ENCODE data around the gene ZNF563. TPM values are rescaled to one million over a fixed set of nuclear protein-coding genes. Genes with fewer than 3 reads are reported as not detected.

The ZNF563 gene
- total and polyA plus RNA-seq, 2 of the 8 experiments (the other 6 are each of a cell fraction or from before 2014, with no cell fraction given) = 0.91 to 2.3 TPM

- H2BK120ac ChIP-seq (replicated peaks; ENCODE audit: low read depth, low read length) = no peak overlapping the region
- peak overlapping the region; percentile 88 to 97 for H3K4me2 ChIP-seq (ENCODE audit: insufficient read depth in 1 of 2, low read depth in 2 of 2, low read length in 2 of 2)
- H3K4me1 ChIP-seq (replicated peaks in 1 of 4; ENCODE audit: control insufficient read depth in 3 of 4, insufficient read depth in 4 of 4, low read length in 3 of 4) = no peaks in the 10 kb centered on the region
- peaks cover 0 to 7% of the 10 kb centered on the region in 2 experiments; a peak in 1 of 4 replicates for H3K79me2 ChIP-seq (ENCODE audit: control insufficient read depth in 1 of 2, insufficient read depth in 2 of 2, low read length in 2 of 2)
- H4K20me1 ChIP-seq (replicated peaks in 1 of 2; ENCODE audit: control insufficient read depth in 1 of 2, insufficient read depth in 2 of 2, low read length in 2 of 2) = no peaks in the 10 kb centered on the region
- peaks cover 7% of the 10 kb centered on the region; the same call in 1 of the 2 replicates for H3K23me2 ChIP-seq (ENCODE audit: low read depth, low read length)
- peak overlapping the region; percentile 68 to 98 (median 83) for H3K9ac ChIP-seq (replicated peaks in 1 of 4; ENCODE audit: extremely low read depth in 1 of 4, low read depth in 3 of 4, low read length in 3 of 4)
- peak overlapping the region; percentile 81 to 92 (median 87) for H3K4me3 ChIP-seq (ENCODE audit: extremely low read depth in 1 of 4, insufficient read depth in 2 of 4, low read depth in 3 of 4, low read length in 4 of 4)
- H3K14ac ChIP-seq (ENCODE audit: insufficient read length) = no peak overlapping the region
- H3K36me3 ChIP-seq (ENCODE audit: control insufficient read depth in 2 of 4, insufficient read depth in 4 of 4, low read length in 3 of 4) = no peaks in the 10 kb centered on the region
- CTCF ChIA-PET (ENCODE audit: partially characterized antibody) = interaction anchor here (2.8 kb wide), 1 partner anchor 39 kb away, joined by 5 read pairs; the partner anchor contains the start of gene ZNF563
- no peak overlapping the region; the same call in 1 of the 2 replicates for H3K18ac ChIP-seq (ENCODE audit: extremely low read depth, low read length)
- H2BK15ac ChIP-seq (ENCODE audit: low read length) = no peak overlapping the region
- H3K79me1 ChIP-seq (ENCODE audit: low read depth, low read length) = peaks cover 3% of the 10 kb centered on the region; the same call in 1 of the 2 replicates
- H2AK5ac ChIP-seq (ENCODE audit: low read depth, low read length) = no peak overlapping the region
- 7% methylated on average over 18 of the region's 18 CpGs; no CpG with 5 or more reads in 1 of the 2 experiments for WGBS, 2 experiments (ENCODE audit: extremely low coverage in 1 of 2, insufficient coverage in 1 of 2, insufficient read length in 1 of 2, insufficient replicate concordance in 2 of 2, low coverage in 1 of 2, low lambda C conversion rate in 2 of 2, missing lambda C conversion rate in 1 of 2)
- no peak overlapping the region for H2BK12ac ChIP-seq (ENCODE audit: low read depth, low read length)
- H3K27ac ChIP-seq (ENCODE audit: low read depth, low read length) = peak overlapping the region; percentile 3
- H3K27me3 ChIP-seq (replicated peaks in 1 of 4; ENCODE audit: control insufficient read depth in 3 of 4, extremely low read depth in 1 of 4, insufficient read depth in 3 of 4, low read length in 3 of 4) = peaks cover 0 to 2% (median 0%) of the 10 kb centered on the region in 4 experiments; a peak in 2 of 7 replicates
- H3K4ac ChIP-seq (replicated peaks; ENCODE audit: insufficient read length, low read depth, low read length) = no peak overlapping the region
- no peak overlapping the region for H4K5ac ChIP-seq (ENCODE audit: insufficient read length, low read depth, low read length)
- H3K56ac ChIP-seq (replicated peaks; ENCODE audit: insufficient read length, low read depth, low read length) = no peak overlapping the region
- H3K23ac ChIP-seq (ENCODE audit: insufficient read length) = no peak overlapping the region
- H2AFZ ChIP-seq (ENCODE audit: low read length) = peak overlapping the region; percentile 72; the same call in 1 of the 2 replicates
- H3K9me3 ChIP-seq (ENCODE audit: insufficient read depth in 2 of 2, low read depth in 1 of 2, low read length in 1 of 2) = no peaks in the 10 kb centered on the region
- no peak for FAIRE-seq
- H2BK5ac ChIP-seq (ENCODE audit: low read depth, low read length) = peak overlapping the region; percentile 52; the same call in 1 of the 2 replicates
- POLR2A ChIA-PET (ENCODE audit: partially characterized antibody) = interaction anchor here (1.0 to 2.7 kb wide), 6 partner anchors 11 to 189 kb away, joined by 3 to 9 read pairs (median 4); partner anchors contain the start of genes ZNF442, ZNF443 and ZNF563
- H4K91ac ChIP-seq (replicated peaks; ENCODE audit: insufficient read length, low read length) = no peak overlapping the region
- peak; percentile 27 to 72 for DNase-seq (ENCODE audit: low read depth in 1 of 2, low spot score in 2 of 2)
- peak overlapping the region; percentile 100; the same call in 1 of the 2 replicates for H4K8ac ChIP-seq (ENCODE audit: extremely low read depth, insufficient read depth, low read length)
- H2BK20ac ChIP-seq (ENCODE audit: low read length) = no peak overlapping the region
- no peak for TF ChIP-seq BACH1 (IDR thresholded peaks at IDR 0.05; ENCODE audit: low read length)
- no peak for TF ChIP-seq CTBP2 (IDR thresholded peaks at IDR 0.05; ENCODE audit: borderline replicate concordance, insufficient read depth, insufficient read length, low read length)
- no peak for TF ChIP-seq FOSL1 (IDR thresholded peaks at IDR 0.05; ENCODE audit: insufficient read depth, low read depth, low read length)
- no peak for TF ChIP-seq NRF1 (IDR thresholded peaks at IDR 0.05; ENCODE audit: low read depth, low read length)
- TF ChIP-seq, protein P1, sequence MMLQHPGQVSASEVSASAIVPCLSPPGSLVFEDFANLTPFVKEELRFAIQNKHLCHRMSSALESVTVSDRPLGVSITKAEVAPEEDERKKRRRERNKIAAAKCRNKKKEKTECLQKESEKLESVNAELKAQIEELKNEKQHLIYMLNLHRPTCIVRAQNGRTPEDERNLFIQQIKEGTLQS (IDR thresholded peaks at IDR 0.05; ENCODE audit: insufficient read depth, low read depth, low read length) = no peak
- no peak for TF ChIP-seq HDAC6 (IDR thresholded peaks at IDR 0.05; ENCODE audit: low read depth, low read length)
- TF ChIP-seq TBP (IDR thresholded peaks at IDR 0.05; ENCODE audit: low read depth, low read length) = peak; percentile 51; the same call in 1 of the 2 replicates
- no peak for TF ChIP-seq SRF (IDR thresholded peaks at IDR 0.05; ENCODE audit: low read depth, low read length)
- no peak for TF ChIP-seq SP1 (IDR thresholded peaks at IDR 0.05; ENCODE audit: low read depth, low read length)
- TF ChIP-seq HDAC2 (IDR thresholded peaks at IDR 0.05; ENCODE audit: borderline replicate concordance in 1 of 2, low read depth in 2 of 2, low read length in 2 of 2) = no peak
- TF ChIP-seq GABPA (IDR thresholded peaks at IDR 0.05; ENCODE audit: borderline replicate concordance, insufficient read depth, low read length) = no peak
- no peak for TF ChIP-seq SAP30 (IDR thresholded peaks at IDR 0.05; ENCODE audit: insufficient read depth, insufficient replicate concordance, low read length)
Measured at GRCh38 chr19:12293777-12294248, 39.6 kb downstream of the ZNF563 start.
